Stimulated activated CD8-positive, alpha-beta memory T cell treated with anti-CD3 and anti-CD28 coated beads, Interleukin-12 subunit alpha, Interleukin-12 subunit beta, amount 100 ng/mL, for 1 hour (primary cell): Measurements from ENCODE around the gene ZDHHC1.
"Not testable (repeated sequence)": the region's sequence is repeated elsewhere in the genome, so short reads cannot be mapped to it uniquely, and the experiment has no call there.

Experiments used
- DNase-seq: peaks from one replicate; pipeline ENCODE4 v3.0.0-alpha.2; 2020; ENCODE audit warnings: low read depth

Gene ZDHHC1

GRCh38 chr16:67361038-67361437, 55.2 kb downstream of the ZDHHC1 start:
- no peak for DNase-seq

- DNase-seq: not testable (repeated sequence)
These were observed 56.6 kb downstream of the ZDHHC1 start for GRCh38 chr16:67359540-67360269.

GRCh38 chr16:67357561-67357960, 58.7 kb downstream of the ZDHHC1 start:
- DNase-seq: no peak

- DNase-seq: no peak
These were observed 59.9 kb downstream of the ZDHHC1 start for GRCh38 chr16:67356396-67356795.

GRCh38 chr16:67352463-67352862, 63.8 kb downstream of the ZDHHC1 start:
- not testable (repeated sequence) for DNase-seq

- no peak for DNase-seq
These were observed 66.0 kb downstream of the ZDHHC1 start for GRCh38 chr16:67350324-67350723.

GRCh38 chr16:67349172-67349571, 67.1 kb downstream of the ZDHHC1 start:
- no peak for DNase-seq

- no peak for DNase-seq
These were observed 69.9 kb downstream of the ZDHHC1 start for GRCh38 chr16:67346341-67346740.

- DNase-seq: no peak
These were observed 70.9 kb downstream of the ZDHHC1 start for GRCh38 chr16:67345401-67345800.
